ENCODE results near the gene ABCC8.
"Not testable (repeated sequence)": the region's sequence is repeated elsewhere in the genome, so short reads cannot be mapped to it uniquely, and the experiment has no call there.

Gene ABCC8

DNA sequence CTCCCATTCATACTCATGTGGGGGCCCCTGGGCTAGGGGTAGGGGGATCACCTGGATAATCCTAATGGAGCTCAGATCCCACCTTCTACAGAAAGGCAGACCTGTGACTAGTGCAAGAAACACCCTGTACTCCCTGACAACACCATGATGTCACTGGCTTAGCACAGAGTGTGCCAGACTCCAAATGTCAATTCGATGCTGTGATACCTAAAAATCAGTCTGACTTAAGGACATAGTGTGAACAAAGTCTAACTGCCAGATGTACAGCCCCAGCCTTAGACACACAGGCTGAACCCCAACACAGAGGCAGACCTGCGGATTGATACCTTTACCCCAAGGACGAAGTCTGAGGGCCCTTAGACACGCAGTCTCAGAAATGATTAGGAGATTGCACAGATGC lies 8.5 kb downstream of the ABCC8 start:
- no peak for DNase-seq

DNA sequence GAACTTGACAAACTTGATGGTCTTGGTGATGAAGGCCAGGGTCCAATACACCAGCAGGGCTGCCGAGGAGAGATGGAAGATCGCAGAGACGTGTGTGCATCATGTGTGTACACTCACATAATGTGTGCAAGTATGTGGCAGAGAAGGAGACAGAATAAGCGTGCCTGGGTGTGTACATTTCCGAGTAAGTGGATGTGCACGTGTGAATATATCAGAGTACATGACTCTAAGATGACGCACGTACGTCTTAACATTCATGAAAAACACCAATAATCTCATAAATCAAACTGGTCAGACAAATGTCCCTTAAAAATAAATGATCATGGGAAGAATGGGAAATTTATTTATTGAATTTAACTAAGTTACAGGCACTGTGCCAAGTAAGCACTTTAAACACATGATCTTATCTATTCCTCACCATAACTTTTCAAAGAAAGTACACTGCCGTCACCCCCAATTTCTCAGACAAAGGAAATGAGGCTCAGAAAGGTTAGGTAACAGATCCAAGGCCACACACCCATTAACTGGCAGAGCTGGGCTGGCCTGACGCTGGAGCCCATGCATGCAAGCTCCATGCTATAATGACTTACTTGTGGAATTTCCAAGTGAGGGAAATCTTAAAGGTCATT lies 13.0 kb downstream of the ABCC8 start:
- no peak for DNase-seq

DNA sequence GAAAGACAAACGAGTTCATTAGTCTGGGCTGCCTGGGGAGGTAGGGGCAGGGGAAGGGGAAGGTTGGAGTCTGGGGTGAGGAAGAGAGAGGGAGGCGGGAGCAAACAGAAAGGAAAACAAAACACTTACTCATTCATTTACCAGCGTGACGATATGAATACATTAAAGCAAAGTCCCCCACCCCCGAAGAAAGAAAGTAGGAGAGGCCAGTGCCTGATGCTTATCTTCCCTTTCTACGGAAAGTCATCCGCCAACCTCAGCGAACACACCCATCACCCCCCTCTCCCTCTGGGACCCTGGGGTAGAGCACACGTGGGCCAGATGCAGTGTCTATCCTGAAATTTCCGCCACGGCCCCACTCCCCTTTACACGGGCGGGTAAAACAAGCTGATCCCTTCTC lies 13.7 kb downstream of the ABCC8 start:
- no peak for DNase-seq

DNA sequence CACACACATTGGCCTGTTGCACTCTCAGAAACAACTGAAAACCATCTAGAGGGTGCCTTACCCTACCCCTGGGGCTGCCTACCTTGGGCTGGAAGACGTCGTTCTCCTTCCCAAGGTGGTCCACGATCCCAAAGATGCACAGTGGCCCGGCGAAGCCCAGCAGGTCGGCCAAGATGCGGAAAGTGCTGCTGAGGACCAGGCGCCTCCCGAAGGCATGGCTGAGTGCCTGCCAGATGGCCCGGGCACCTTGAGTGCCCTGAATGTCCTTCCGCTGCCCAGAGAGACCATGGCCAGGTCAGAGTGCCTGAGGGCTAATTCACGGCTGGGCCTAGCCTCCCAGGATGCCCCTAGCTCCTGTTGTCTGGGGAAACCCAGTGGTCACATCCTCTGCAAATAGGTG lies 16.2 kb downstream of the ABCC8 start:
- no peak for DNase-seq

DNA sequence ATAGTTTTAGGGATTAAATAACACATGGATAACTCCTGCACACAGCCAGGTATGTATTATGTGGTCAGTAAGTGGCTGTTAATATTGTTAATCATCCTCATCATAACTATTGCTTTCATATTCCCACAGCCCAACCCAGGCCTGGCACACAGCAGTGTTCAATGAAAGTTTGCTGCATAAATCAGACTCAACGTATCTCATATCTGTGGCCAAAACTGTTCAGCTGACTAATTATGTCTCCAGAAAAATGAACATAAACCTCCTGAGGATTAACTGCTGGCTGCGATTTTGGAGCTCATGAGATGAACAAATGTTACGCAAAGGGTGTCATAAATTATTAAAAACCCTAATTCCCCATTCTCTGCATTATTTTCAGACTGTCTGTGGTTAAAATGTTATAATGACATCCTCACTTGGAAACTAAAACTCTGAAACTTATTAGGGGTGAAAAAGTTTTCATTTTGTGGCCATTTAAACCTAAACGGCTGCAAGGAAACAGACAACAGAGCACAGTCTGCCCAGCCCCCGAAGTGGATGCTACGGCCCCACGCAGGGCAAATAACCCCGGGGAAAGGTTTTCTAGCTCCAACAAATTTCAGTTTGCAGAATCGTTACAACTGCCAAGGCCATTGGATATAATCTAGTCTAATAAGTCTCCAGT lies 17.3 kb downstream of the ABCC8 start:
- DNase-seq = no peak

DNA sequence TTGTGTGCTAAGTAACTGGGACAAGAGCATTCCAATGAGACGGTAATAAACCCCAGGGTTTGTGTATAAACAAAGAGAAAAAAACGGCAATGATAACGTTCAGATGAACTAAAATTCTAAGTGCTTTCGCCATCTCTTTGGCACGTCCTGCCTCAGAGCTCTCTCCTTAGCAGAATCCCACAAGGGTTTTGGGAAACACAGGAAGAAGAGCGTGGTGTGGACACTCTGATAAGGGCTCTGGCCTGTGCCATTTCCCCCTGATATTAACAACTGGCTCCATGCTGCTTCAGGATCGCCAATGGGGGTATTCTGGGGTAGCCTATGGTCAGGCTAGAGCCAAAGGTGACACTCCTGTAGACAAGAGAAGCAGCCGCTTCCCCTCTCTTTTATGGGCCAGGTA lies 18.4 kb downstream of the ABCC8 start:
- no peak for DNase-seq

DNA sequence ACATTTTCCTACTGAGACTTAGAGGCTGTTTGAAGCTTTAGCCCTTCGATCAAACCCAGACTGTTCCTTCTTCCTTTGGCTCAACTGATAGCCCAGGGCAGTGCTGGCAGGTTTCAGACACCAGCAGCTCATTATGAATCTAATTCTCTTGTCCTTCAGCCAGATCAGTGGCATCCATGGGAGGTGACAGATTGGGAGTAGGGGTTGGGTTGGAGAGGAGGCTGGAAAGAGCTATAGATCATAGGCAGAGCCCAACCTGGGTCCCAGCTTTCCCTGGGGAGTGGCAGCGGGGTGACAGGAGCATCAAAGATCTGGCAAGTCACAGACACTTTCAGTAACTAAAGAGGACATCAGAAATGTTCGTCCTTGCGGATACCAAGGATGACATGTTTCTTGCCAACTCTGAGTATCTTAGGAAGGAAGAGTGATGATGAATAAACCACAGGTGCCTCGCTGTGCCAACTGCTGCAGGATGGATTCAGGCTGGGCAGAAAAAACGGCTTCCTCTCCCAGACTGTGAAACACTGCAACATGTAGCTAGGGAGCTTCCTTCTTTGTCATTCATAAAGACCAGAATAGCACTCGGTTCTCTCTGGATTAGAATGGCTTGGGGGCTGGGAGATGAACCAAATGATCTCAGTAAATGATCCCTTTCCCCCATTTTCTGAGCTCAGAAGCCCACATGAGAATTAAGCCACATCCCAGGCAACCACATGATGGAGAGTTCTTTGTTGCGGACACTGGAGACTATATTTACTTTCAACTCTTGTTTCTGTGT lies 19.1 kb downstream of the ABCC8 start:
- DNase-seq = no peak

DNA sequence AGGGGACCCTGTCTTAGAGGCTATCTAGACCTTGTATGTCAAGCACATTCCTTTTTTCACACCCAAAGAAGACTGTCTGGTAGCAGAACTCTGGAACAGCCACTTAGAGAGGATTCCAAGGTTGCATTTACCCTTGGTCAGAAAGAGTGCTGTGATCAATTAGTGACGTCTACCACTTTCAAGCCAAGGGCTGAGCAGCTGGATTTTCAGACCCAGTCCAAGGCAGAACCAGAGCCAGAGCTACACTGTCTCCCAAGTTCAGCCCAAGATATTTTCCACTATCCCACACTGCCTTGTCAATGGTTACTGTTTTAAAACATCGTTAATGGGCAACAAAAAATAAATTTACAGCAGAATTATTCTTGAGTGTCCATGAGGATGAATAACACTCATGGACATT lies 24.0 kb downstream of the ABCC8 start:
- no peak for DNase-seq

DNA sequence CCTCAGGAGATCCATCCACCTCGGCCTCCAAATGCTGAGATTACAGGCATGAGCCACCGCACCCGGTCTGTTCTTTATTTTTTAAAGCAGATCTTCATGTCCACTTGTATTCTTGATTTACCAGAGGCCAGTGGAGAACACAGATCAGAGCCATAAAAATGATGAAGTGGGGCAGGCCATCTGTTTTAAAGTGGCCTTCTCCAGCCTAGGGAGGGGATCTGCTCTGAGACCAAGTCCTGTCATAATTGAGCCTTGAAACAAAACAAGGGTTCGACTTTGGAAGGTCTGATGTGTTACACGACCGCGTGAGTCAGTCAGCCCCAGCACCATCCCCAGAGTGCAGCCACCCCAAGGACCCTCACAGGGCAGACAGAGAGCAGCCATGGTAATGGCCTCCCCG lies 27.5 kb downstream of the ABCC8 start:
- no peak for DNase-seq

DNA sequence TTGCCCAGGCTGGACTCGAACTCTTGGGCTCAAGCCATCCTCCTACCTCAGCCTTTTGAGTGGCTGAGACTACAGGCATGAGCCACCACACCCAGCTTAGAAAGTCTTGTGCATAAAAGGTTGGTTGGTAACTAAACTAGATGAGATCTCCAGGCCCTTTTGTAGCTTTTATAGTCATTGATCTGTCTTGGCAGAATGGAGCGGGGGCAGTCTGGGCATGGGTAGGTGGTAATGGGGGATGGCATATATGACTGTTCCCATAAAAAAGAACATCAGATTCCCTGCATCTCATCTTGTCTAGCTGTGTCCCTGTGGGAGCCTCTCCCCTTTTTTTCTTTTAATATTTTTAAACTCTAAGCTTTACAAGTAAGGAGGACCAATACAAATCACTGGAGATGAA lies 30.2 kb downstream of the ABCC8 start:
- DNase-seq = no peak

DNA sequence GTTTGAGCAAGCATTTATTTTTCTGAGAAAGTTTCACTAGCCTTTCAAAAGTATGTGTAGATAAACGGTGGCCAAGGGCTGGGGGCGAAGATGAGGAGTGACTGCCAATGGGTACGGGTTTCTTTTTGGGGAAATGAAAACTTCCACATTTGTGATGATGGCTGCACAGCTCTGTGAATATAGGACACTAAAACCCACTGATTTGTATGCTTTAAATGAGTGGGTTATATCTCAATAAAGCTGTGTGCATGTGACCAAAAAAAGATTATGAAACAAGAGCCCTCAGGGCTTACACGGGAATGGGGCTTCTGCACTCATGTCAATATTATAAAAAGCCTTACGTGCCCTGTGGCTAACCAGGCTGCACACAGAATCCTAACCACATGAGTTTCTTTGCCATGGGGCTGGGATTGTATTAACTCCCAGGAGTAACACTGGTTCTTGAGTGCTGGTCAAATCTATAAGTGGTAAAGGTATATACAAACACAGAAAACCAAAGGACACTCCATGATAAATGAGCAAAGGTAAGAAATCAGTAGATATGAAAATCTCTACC lies 31.3 kb downstream of the ABCC8 start:
- no peak for DNase-seq

DNA sequence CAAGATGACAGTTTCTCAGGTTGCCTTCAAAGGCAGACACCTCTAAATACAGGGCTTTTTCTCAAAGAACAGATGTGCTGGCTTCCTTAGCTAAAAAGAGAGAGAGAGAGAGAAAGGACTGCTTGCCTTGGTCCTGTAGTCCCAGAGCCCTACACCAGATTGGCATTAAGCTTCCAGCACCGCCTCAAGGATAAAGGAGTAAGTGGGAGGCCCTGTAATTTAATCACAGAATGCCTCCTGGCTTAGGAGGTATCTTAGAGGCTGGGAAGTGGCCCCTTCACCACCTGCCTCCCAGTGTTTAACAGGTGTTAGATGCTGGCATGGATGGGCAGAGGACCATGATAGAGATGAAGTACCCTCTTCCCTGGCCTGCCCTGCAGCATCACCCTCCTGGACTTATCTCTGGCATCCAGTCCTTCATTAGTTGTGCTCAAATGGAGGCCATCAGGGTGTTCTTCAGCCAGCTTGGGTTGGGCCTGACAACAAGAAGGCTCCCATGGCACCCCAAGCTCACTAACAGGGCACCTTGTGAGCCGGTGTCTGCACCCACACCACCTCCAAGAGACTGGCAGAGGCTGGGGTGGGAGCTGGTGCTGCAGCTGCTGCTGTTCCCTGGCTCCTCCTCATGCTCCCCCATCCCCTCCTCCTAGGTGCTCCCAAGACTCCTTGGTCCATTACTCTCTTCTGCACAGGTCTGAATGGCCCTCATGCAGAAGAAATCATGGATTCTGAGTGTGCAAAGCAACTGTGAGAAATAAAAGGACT lies 32.5 kb downstream of the ABCC8 start:
- DNase-seq = no peak

DNA sequence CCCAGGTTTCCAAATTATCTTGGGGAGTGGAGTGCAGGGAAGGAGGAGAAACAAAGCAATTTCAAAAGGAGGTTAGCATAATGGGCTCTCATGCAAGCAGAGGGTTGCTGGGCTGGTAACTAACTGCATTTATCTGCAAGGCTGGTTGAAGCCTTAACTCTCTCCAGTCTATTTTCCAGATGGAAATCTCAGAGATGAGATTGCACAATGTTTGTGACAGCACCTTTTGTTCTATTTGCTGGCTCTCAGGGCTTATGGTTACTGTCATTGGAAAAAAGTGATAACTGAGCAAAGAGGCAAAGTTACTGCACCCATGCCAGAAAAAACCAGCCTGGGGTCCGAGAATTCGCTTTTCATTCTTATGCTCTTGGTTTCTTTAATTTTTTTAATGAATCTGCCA lies 33.2 kb downstream of the ABCC8 start:
- no peak for DNase-seq

DNA sequence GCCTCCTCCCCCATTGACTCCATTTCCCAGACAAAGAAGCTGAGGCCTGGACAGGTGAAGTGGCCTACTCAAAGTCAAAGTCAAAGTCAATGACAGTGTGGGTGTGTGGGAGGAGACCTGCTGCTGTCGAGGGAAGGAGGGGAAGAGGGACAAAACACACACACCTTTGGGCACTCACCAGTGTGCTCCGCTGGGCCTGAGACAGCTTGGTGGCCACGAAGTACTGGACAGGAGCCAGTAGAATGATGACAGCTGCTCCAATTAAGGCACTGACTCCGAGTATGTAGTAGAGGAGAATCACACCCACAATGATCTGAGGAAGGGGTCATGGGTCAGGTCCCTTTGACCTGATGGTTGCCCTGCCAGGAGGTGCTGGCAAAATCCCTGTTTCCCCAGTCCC lies 33.6 kb downstream of the ABCC8 start:
- no peak for DNase-seq

DNA sequence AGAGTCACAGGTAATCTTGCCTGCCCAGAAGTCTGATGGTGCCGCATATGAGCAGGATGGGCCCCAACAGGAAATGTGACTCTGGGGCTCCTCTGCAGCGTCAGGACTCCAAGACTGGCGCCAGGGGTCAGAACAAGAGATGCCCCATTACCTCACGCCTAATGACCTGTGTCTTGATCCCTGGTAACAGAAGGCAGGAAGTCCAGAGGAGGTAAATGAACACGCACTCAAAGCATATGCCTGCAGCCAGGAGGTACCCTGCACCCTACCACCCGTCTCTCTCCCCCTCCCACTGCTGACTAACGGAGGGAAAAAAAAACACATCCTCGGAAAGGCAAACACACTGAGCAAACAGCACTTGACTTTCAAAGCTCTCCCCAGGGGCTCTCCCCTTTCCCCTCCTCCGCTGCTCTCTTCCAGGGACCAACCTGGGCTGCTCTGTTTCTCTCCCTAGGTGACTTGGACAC lies 37.3 kb downstream of the ABCC8 start:
- no peak for DNase-seq

DNA sequence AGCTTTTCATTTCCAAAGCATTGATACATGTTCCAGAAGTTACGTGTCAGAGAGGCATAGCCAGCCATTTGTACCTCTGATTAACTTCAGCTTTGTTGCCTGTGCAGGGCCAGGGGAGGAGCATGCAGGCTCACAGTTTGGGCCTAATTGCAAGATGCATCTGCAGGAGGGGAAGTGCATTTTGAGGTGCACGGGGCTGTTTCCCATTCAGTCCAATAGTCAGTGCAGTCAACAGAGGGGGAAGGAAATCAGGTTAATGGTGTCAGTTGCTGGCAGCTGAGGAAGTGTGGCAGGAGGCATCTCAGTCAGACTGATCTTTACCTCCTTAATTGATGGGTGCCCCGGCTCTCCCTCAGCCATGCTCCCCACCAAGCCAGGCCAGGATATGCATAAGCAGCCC lies 39.3 kb downstream of the ABCC8 start:
- DNase-seq = no peak

DNA sequence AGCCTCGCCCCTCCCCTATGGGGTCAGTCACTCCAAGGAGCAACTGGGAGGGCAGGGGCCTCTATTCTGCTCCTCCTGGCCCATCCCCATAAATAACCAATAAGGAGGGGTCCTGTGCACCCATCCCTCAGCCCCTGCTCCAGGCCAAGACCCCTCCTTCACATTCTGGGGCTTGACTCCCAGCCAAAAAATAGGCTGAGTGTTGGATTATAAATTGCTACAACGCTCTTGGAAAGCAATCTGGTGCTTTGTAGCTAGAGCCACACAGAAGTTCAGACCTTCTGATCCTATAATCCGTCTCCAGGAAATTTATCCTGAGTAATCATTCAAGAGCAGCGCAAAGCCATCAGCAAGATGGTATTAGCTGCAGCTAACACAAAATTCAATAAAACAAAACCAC lies 42.5 kb downstream of the ABCC8 start:
- DNase-seq = no peak

DNA sequence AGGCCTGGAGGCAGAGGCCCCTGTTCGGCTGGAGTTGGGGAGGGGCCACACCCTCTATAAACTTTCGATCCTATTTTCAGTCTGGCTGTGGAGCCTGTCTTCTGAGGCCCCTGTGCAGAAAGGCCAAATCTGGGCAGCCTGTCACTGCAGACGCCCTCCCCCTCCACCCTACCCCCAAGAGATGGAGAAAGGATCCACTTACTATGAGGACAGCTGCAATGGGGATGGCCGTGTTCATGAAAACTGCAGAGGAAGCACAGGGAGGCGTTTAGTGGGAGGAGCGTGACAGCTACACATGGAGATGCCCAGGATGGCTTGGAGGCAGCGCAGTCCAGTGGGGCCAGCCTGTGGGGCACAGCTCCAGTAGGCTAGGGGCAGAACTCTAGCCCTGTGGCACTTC lies 44.6 kb downstream of the ABCC8 start:
- DNase-seq = no peak

DNA sequence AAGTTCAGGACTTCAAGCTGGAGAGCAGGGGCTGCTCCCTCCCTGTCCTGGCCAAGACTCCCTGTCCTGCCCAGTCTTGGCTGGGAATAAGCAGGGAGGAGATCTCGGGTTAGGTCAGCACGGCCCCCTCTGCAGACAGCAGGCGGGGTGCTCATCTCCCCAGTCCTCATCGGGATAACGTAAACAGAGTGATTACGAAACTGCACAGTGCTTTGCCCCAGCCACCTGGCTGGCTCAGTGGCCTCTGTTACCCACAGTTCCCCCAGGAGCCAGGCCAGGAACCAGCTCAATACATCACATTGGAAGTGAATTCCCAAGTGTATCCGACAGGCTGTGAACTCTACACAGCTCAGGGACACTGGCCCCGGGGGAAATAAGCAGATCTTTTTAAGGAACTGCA lies 45.5 kb downstream of the ABCC8 start:
- DNase-seq = no peak

DNA sequence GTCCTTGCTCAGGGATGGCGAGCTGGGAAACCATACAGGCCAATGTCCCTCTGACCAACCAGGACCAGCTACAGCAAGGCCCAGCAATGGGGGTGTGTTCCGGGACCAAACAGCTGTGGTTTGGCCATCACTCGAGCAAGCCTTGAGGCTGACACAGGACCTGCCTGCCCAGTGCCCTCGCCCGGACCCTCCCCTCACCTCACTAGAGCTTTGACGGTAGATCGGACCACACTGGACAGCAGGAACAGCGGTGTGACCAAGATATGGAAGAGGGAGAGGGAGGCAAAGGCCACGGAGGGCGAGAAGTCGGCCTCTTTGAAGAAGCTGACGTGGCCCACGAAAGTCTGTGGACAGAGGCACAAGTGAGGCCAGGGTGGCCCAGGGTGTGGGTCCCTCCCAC lies 46.0 kb downstream of the ABCC8 start:
- no peak for DNase-seq

DNA sequence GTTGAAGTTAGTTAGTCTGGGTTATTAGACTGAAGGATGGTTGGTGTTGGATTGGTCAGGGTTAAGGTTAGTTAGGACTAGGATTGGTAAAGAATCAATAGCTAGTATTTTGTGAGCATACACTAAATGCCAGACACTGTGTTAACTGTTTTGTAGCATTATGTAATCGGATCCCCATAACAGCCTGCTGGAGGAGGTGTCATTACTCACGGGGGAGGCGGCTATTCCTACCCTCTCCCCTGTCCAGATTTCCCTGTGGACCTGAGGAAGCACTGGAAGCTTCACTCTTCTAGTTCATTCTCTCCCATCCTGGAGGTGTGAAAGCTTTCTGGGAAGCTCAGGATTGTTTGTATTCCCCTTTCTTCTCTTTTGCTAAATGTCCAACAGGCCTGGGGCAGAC lies 47.7 kb downstream of the ABCC8 start:
- no peak for DNase-seq

DNA sequence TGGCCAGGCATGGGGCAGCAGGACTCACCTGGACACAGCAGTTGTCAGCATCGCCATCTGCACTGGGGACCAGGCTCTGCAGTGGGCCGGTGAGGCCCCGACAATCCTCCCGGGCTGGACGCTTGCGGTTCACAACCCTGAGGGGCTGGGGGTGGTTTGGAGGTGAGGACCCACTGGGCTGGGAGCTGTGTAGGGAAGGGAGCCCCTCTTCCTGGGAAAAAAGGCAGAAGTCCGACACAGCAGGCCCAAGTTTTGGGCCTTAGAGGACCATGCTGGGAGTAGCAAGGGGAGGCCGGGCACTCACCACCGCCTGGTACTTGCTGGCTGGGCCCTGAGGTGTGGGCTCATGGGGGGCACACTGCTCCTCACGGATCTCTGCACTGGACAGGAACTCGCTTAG lies 48.4 kb downstream of the ABCC8 start:
- DNase-seq = no peak

DNA sequence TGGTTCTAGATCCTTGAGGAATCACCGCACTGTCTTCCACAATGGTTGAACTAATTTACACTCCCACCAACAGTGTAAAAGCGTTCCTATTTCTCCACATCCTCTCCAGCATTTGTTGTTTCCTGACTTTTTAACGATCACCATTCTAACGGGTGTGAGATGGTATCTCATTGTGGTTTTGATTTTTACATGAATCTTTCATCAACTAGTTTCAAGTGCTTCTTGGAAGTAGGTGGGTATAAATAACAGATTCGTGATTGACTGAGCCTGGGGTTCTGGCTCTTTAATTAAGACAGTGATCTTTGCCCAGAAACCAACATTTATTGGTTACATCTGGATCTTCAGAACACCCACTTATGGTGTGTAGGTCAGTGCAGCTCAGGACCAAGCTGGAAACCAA lies 50.4 kb downstream of the ABCC8 start:
- DNase-seq = not testable (repeated sequence)
